Body of pancreas (tissue), 4 donors: ENCODE results near the gene DMAP1. TPM values are rescaled to one million over a fixed set of nuclear protein-coding genes. Genes with fewer than 3 reads are reported as not detected.

Source experiments
- ATAC-seq: fragments of 150-250 bp; one replicate; pipeline ENCODE4 v1.9.1; 2016
- DNase-seq, 4 donors: peaks; one replicate each; pipeline ENCODE4 v3.0.0-alpha.2; 2019
- H3K27ac ChIP-seq, 4 donors: fragments of 200-600 bp; sonication (generic); 1 replicate in 3 of 4; 2 replicates in 1 of 4; pipeline versions ENCODE4 v1.5.1 to v1.6.1; 2016 to 2019; ENCODE audit warnings: mild to moderate bottlenecking in 1 of 4, mixed read lengths in 1 of 4, moderate library complexity in 1 of 4
- H3K27me3 ChIP-seq, 2 donors: fragments of 200-600 bp; sonication (generic); one replicate each; pipeline ENCODE4 v1.6.0; 2016; ENCODE audit warnings: mild to moderate bottlenecking in 1 of 2
- H3K36me3 ChIP-seq, 2 donors: fragments of 200-600 bp; sonication (generic); replicated peaks in 1 of 2; 2 replicates each; pipeline ENCODE4 v1.5.1; 2016; ENCODE audit warnings: low read depth in 2 of 2; ENCODE audit not compliant: insufficient read depth in 1 of 2
- H3K4me1 ChIP-seq: fragments of 200-600 bp; sonication (generic); one replicate; pipeline ENCODE4 v1.6.0; 2016
- H3K4me3 ChIP-seq, 2 donors: fragments of 200-600 bp; sonication (generic); 1 replicate in 1 of 2; 2 replicates in 1 of 2; pipeline ENCODE4 v1.5.1; 2016 to 2019
- H3K9me3 ChIP-seq, 3 donors: fragments of 200-600 bp; sonication (generic); 1 replicate in 2 of 3; 2 replicates in 1 of 3; pipeline ENCODE4 v1.5.1; 2016
- CTCF ChIP-seq, 7 experiments: fragments of 450-650 bp in 4 of 7; fragments of 200-600 bp in 3 of 7; sonication (generic) in 3 of 7; IDR thresholded peaks; one replicate each; pipeline ENCODE4 v1.5.1; 2016 to 2019; ENCODE audit warnings: antibody characterized with exemption in 7 of 7
- POLR2A ChIP-seq, 3 donors: fragments of 450-650 bp; IDR thresholded peaks; one replicate each; pipeline ENCODE4 v1.6.1; 2016; ENCODE audit warnings: antibody characterized with exemption in 3 of 3, mild to moderate bottlenecking in 2 of 3
- WGBS, 2 donors: methylation state at CpG; one replicate each; pipeline ENCODE4 v1.1.5; 2017; 5-methylcytosine and 5-hydroxymethylcytosine counted together
- intact Hi-C: fragments of 100-400 bp; cut with DNase I; formaldehyde crosslinking; loops from one replicate; pipeline ENCODE4 v1.15.1; 2023
- total RNA-seq, 2 donors: library from RNA; depleted of rRNA; stranded (reverse); fragments of >200 nt; gene quantifications; one replicate each; pipeline ENCODE4 v1.1.0, GENCODE V29; 2016

DMAP1 gene
- total RNA-seq, 2 donors from 2014 or later: 39.2 to 93.3 TPM

DNA sequence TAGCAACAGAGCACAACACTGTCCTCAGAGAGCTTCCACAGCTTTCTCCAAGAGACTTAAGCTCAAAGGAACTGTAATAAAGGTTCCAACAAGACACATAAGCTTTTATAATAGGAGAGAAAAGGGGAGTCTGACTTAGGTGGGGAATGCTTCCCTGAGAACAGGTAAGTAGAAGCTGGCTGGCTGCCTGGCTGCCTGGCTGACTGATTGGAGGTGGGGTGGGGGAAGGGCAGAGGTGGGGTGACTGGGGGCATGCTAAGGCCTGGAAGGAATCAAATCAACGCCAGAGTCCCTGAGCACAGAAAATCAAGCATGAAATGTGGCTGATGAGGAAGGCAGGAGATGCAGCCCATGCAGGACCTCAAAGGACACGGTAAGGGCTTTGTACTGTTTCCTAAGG, 45.8 kb downstream of the DMAP1 start:
- Histone ChIP-seq H3K27me3 (no peaks in the 10 kb centered on the region), H3K4me1 (no peaks in the 10 kb centered on the region), H3K36me3 (no peaks in the 10 kb centered on the region), H3K27ac (no peak overlapping the region), H3K4me3 (no peak overlapping the region), H3K9me3 (no peaks in the 10 kb centered on the region)
- no peak for TF ChIP-seq POLR2A (IDR thresholded peaks at IDR 0.05)
- TF ChIP-seq CTCF (IDR thresholded peaks at IDR 0.05): no peak
- DNase-seq: no peak
- no peak for ATAC-seq
- 88 to 93% methylated on average over 2 of the region's 2 CpGs for WGBS, 2 donors
- intact Hi-C loops: no loop called here

DNA sequence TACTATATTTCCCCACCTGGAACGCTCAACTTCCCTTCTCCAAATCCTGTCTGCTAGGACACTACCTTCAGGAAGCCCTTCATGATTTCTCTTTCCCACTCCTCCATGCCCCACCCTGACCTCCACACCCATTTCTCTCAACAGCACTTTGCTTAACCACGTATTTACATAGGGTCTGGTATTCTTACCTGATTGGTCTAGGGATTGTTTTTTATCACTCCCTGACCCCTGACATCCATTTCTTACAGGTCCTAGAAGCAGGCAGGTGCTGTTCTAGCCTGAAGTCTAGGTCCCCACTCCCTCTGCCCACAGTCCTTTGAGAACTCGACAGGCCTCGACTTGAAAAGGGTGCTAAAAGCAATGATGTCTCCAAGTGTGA, 47.5 kb downstream of the DMAP1 start:
- Histone ChIP-seq H3K4me3 (no peak overlapping the region), H3K27ac (no peak overlapping the region), H3K9me3 (no peaks in the 10 kb centered on the region), H3K4me1 (no peaks in the 10 kb centered on the region), H3K36me3 (no peaks in the 10 kb centered on the region), H3K27me3 (no peaks in the 10 kb centered on the region)
- WGBS, 2 donors: 82 to 84% methylated on average over 4 of the region's 4 CpGs
- TF ChIP-seq CTCF (IDR thresholded peaks at IDR 0.05) (no peak), POLR2A (IDR thresholded peaks at IDR 0.05) (no peak)
- DNase-seq (no peak), ATAC-seq (no peak)
- intact Hi-C loops: no loop called here

DNA sequence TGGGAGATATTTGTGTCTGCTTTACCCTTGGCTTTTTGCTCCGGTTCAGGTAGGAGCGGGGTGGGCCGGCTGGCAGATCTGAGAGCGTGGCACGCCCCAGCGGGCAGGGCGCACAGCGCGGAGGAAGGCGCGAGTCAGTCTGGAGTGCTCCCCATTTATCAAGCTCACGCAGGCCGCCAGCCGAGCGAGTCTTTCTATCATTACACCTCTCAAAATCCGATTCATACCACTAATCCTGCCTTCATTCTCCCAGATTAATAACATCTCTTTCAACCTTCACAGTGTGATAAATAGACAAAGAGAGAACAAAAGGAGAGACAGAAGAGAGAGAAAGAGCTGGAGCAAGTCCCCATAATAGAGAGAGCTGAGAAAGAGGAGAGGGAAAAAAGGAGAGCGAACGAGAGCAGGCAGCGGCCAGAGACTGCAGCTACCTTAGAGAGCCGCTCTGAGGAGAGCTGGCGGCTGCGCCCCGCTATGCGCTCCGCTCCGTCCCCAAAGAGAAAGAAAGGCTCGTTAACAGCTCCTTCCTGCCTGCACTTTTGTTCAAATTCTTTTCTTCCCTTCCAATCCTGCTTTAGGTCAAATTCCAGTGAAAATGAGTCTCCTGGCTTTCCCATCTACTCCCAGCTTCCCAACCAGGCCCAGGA, 48.0 kb downstream of the DMAP1 start:
- H3K9me3 ChIP-seq: no peaks in the 10 kb centered on the region
- intact Hi-C loops: no loop called here
- WGBS, 2 donors: 96% methylated on average over 27 of the region's 27 CpGs
- no peaks in the 10 kb centered on the region for H3K36me3 ChIP-seq
- H3K27me3 ChIP-seq: no peaks in the 10 kb centered on the region
- no peak for TF ChIP-seq CTCF (IDR thresholded peaks at IDR 0.05)
- TF ChIP-seq POLR2A (IDR thresholded peaks at IDR 0.05): no peak
- H3K4me1 ChIP-seq: no peaks in the 10 kb centered on the region
- DNase-seq (no peak), ATAC-seq (no peak)
- no peak overlapping the region for H3K4me3 ChIP-seq
- no peak overlapping the region for H3K27ac ChIP-seq

GRCh38 chr1:44261962-44262361, 48.7 kb downstream of the DMAP1 start:
- intact Hi-C loops: no loop called here
- no peak for DNase-seq
- no peaks in the 10 kb centered on the region for H3K27me3 ChIP-seq
- H3K36me3 ChIP-seq: no peaks in the 10 kb centered on the region
- H3K27ac ChIP-seq: no peak overlapping the region
- H3K9me3 ChIP-seq: no peaks in the 10 kb centered on the region
- no peak overlapping the region for H3K4me3 ChIP-seq
- WGBS, 2 donors: 88 to 99% methylated on average over 5 of the region's 5 CpGs
- H3K4me1 ChIP-seq: no peaks in the 10 kb centered on the region
- ATAC-seq: no peak
- TF ChIP-seq POLR2A (IDR thresholded peaks at IDR 0.05) (no peak), CTCF (IDR thresholded peaks at IDR 0.05) (no peak)

DNA sequence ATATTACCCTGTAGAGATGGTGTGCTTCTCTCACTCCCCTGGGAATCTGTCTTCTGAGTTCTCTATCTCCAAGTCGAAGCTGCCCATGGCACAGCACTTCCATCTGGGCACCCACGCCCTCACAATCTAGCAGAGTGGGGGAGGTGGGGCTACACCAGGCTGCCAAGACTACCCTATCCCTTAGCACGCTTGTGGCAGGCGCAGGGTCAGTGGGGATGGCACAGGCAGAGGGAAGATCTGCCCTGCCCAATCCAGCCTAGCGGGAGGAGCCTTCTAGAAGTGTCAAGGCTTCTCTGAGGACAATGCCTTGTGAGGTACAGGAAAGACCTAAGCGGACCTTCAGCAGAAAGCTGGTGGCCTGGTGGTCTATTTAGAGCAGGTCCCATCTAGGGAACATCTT, 49.1 kb downstream of the DMAP1 start:
- intact Hi-C loops: no loop called here
- DNase-seq (no peak), ATAC-seq (no peak)
- TF ChIP-seq POLR2A (IDR thresholded peaks at IDR 0.05) (no peak), CTCF (IDR thresholded peaks at IDR 0.05) (no peak)
- H3K27ac ChIP-seq: no peak overlapping the region
- no peaks in the 10 kb centered on the region for H3K27me3 ChIP-seq
- no peaks in the 10 kb centered on the region for H3K9me3 ChIP-seq
- no peaks in the 10 kb centered on the region for H3K4me1 ChIP-seq
- no peaks in the 10 kb centered on the region for H3K36me3 ChIP-seq
- H3K4me3 ChIP-seq: no peak overlapping the region
- WGBS, 2 donors: 92 to 96% methylated on average over 4 to 6 of the region's 6 CpGs
